ENCODE measurements around the gene DMD. TPM values are rescaled to one million over a fixed set of nuclear protein-coding genes. Genes with fewer than 3 reads are reported as not detected.

Gene DMD
- total RNA-seq, 2 experiments from 2014 or later = 0.27 to 0.49 TPM

DNA sequence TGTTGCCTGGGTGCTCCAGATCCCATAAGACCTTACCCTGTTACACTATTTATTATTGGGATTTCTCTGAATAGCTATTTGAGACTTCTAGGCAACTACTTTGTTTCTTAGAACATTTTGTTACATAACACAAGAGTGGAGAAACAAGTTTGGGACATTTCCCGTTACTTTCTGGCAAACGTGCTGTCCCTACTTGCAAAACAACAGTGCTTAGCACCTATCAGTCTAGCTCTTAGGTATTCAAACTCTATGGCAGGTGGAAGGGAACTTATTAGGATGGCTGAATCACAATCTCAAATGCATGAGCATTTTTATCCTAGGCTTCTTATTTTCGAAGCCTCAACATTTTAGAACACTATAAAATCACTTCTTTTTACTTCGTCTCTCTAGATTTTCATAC, 613.6 kb downstream of the DMD start:
- Mint-ChIP-seq H3K27me3 (no peaks in the 10 kb centered on the region), H3K4me3 (no peak overlapping the region), H3K36me3 (ENCODE audit: low read depth) (no peaks in the 10 kb centered on the region), H3K9me3 (peaks cover 8% of the 10 kb centered on the region), H3K4me1 (ENCODE audit: low read depth) (no peaks in the 10 kb centered on the region), H3K27ac (no peak overlapping the region)
- POLR2A ChIA-PET = no interaction called here
- ATAC-seq (no peak), DNase-seq (no peak)
- intact Hi-C loops (cut with micrococcal nuclease) = no loop called here
- TF ChIP-seq, protein P1, sequence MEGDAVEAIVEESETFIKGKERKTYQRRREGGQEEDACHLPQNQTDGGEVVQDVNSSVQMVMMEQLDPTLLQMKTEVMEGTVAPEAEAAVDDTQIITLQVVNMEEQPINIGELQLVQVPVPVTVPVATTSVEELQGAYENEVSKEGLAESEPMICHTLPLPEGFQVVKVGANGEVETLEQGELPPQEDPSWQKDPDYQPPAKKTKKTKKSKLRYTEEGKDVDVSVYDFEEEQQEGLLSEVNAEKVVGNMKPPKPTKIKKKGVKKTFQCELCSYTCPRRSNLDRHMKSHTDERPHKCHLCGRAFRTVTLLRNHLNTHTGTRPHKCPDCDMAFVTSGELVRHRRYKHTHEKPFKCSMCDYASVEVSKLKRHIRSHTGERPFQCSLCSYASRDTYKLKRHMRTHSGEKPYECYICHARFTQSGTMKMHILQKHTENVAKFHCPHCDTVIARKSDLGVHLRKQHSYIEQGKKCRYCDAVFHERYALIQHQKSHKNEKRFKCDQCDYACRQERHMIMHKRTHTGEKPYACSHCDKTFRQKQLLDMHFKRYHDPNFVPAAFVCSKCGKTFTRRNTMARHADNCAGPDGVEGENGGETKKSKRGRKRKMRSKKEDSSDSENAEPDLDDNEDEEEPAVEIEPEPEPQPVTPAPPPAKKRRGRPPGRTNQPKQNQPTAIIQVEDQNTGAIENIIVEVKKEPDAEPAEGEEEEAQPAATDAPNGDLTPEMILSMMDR (IDR thresholded peaks at IDR 0.05) = no peak
- CTCF ChIA-PET = no interaction called here

DNA sequence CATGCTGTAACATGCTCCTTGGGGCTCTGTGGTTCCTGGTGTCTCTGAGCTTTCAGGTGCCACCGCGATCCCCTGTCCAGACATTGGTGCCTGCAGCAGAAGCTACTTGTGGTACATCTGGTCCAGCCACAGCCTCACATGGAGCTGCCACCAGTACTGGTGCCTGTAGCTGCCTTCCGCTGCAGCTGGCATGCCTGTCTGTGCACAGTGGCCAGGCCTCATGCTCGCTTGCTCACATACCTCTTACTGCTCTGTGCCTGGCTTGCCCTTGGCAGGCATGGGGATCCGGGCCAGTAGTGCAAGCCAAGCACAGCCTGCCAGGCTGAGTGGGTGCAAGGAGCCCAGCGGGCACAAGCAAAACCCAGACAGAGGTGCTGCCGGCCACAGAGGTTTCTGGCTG, 618.6 kb downstream of the DMD start:
- TF ChIP-seq, protein P1 (IDR thresholded peaks at IDR 0.05) = no peak
- peaks cover 10% of the 10 kb centered on the region for H3K9me3 Mint-ChIP-seq
- H3K36me3 Mint-ChIP-seq (ENCODE audit: low read depth) = no peaks in the 10 kb centered on the region
- H3K4me3 Mint-ChIP-seq = no peak overlapping the region
- DNase-seq (no peak), ATAC-seq (no peak)
- H3K27me3 Mint-ChIP-seq = no peaks in the 10 kb centered on the region
- H3K4me1 Mint-ChIP-seq (ENCODE audit: low read depth) = no peaks in the 10 kb centered on the region
- H3K27ac Mint-ChIP-seq = no peak overlapping the region
- ChIA-PET POLR2A (no interaction called here), CTCF (no interaction called here)
- intact Hi-C loops (cut with micrococcal nuclease) = no loop called here

DNA sequence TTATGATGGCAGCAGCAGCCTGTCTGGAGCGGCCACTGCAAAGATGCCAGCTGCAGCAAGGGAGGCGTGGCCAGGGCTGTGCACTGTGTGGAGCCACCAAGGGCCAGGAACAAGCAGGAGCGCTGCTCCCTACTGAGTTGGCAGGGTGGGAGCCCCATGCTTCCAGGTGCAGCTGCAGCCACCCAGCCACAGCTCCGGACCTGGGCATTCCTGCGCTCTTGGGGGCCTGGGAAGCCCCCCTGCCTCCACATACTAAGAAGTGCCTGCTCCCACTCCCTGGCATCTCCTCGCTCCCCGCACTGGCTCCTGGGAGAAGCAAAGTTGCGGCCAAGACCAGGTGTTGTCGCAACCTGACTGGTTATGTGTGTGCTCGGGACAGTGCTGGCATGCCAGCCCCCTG, 619.8 kb downstream of the DMD start:
- Mint-ChIP-seq H3K9me3 (peaks cover 7% of the 10 kb centered on the region), H3K36me3 (ENCODE audit: low read depth) (no peaks in the 10 kb centered on the region), H3K27me3 (no peaks in the 10 kb centered on the region), H3K27ac (no peak overlapping the region), H3K4me1 (ENCODE audit: low read depth) (no peaks in the 10 kb centered on the region), H3K4me3 (no peak overlapping the region)
- TF ChIP-seq, protein P1 (IDR thresholded peaks at IDR 0.05) = no peak
- no peak for ATAC-seq
- no peak for DNase-seq
- ChIA-PET POLR2A (no interaction called here), CTCF (no interaction called here)
- intact Hi-C loops (cut with micrococcal nuclease) = no loop called here

DNA sequence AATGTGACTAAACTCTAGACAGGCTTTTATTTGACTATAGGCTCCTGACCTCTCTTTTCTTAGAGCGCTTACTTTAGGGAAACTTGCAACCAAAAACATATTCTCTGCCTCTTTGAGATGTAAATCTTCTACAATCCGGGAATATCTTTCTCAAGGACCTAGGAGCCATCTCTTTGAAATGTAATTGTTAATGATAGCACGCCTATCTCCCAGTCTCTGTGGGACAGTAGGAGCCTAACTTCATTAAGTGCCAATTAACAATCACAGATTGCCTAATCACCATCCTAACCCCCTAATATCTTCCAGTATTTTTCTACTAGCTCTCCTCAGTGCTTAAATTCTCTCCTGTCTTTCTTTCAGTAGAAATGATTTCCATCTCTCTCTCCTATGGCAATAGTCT, 628.6 kb downstream of the DMD start:
- Mint-ChIP-seq H3K27ac (no peak overlapping the region), H3K36me3 (ENCODE audit: low read depth) (no peaks in the 10 kb centered on the region), H3K4me3 (no peak overlapping the region), H3K4me1 (ENCODE audit: low read depth) (no peaks in the 10 kb centered on the region), H3K9me3 (no peaks in the 10 kb centered on the region), H3K27me3 (no peaks in the 10 kb centered on the region)
- POLR2A ChIA-PET = no interaction called here
- no peak for DNase-seq
- intact Hi-C loops (cut with micrococcal nuclease) = no loop called here
- no peak for ATAC-seq
- CTCF ChIA-PET = no interaction called here
- TF ChIP-seq, protein P1 (IDR thresholded peaks at IDR 0.05) = no peak

DNA sequence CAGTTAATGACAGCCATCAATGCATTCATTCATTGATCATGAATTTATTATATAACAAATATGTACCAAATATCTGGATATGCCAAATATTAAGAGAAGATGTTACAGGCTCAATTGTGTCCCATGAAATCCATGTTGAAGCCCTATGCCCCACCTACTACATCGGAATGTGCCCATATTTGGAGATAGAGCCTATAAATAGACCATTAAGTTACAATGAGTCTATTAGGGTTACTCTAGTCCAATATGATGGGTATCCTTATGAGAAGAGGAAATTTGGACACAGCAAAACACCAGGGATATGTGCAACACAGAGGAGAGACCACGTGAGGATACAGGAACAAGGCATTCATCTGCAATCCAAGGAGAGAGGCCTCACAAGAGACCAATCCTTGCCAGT, 634.5 kb downstream of the DMD start:
- Mint-ChIP-seq H3K27ac (no peak overlapping the region), H3K27me3 (no peaks in the 10 kb centered on the region), H3K4me3 (no peak overlapping the region), H3K9me3 (peaks cover 1% of the 10 kb centered on the region), H3K4me1 (ENCODE audit: low read depth) (no peaks in the 10 kb centered on the region), H3K36me3 (ENCODE audit: low read depth) (no peaks in the 10 kb centered on the region)
- DNase-seq (no peak), ATAC-seq (no peak)
- TF ChIP-seq, protein P1 (IDR thresholded peaks at IDR 0.05) = no peak
- intact Hi-C loops (cut with micrococcal nuclease) = no loop called here
- POLR2A ChIA-PET = no interaction called here
- CTCF ChIA-PET = no interaction called here
